B cell (primary cell): ENCODE results near the gene LRRK2. TPM values are rescaled to one million over a fixed set of nuclear protein-coding genes. Genes with fewer than 3 reads are reported as not detected.

ENCODE experiments used
- ATAC-seq: fragments of 200-7000 bp; cut with Tn5 transposase; one replicate; pipeline ENCODE4 v1.10.0; 2021; ENCODE audit warnings: low read depth, mild to moderate bottlenecking, moderate number of reproducible peaks, moderate library complexity
- CTCF ChIA-PET: fragments of 350-600 bp; sonication (Branson Sonifier 250); formaldehyde crosslinking; loops from one replicate; lab custom pipeline; 2021; ENCODE audit warnings: antibody characterized with exemption, inconsistent platforms; lab: Charles Lee
- POLR2A ChIA-PET: fragments of 350-600 bp; sonication (Branson Sonifier 250); formaldehyde crosslinking; loops from one replicate; lab custom pipeline; 2021; ENCODE audit warnings: antibody characterized with exemption; lab: Charles Lee
- DNase-seq: peaks from one replicate; pipeline ENCODE4 v3.0.0; 2013
- H2AFZ ChIP-seq: 2 replicates; pipeline ENCODE4 v1.6.1; 2012; ENCODE audit warnings: mild to moderate bottlenecking, low read depth, low read length; ENCODE audit not compliant: insufficient read depth, poor library complexity, severe bottlenecking
- H3K27ac ChIP-seq, 2 donors: 1 replicate in 1 of 2; 2 replicates in 1 of 2; pipeline ENCODE4 v1.5.1; 2012 to 2013; ENCODE audit warnings: low read length in 2 of 2, mild to moderate bottlenecking in 2 of 2, moderate library complexity in 1 of 2
- H3K27me3 ChIP-seq, 4 experiments: fragments of 200-600 bp in 1 of 4; sonication (generic) in 1 of 4; replicated peaks in 1 of 4; 1 replicate in 2 of 4; 2 replicates in 2 of 4; pipeline versions ENCODE4 v1.6.1 to v1.7.0; 2013 to 2016; ENCODE audit warnings: low read length in 3 of 4, mild to moderate bottlenecking in 2 of 4, mixed read lengths in 1 of 4, moderate library complexity in 1 of 4; ENCODE audit not compliant: insufficient read depth in 4 of 4, control insufficient read depth in 3 of 4; ENCODE audit errors: control extremely low read depth in 1 of 4
- H3K36me3 ChIP-seq, 2 experiments: replicated peaks in 1 of 2; 1 replicate in 1 of 2; 2 replicates in 1 of 2; pipeline versions ENCODE4 v1.6.1 to v1.7.1; 2013; ENCODE audit warnings: low read length in 1 of 2; ENCODE audit not compliant: insufficient read depth in 2 of 2, control insufficient read depth in 1 of 2; ENCODE audit errors: control extremely low read depth in 1 of 2, extremely low read depth in 1 of 2
- H3K4me1 ChIP-seq, 2 donors: fragments of 200-600 bp in 1 of 2; sonication (generic) in 1 of 2; 1 replicate in 1 of 2; 2 replicates in 1 of 2; pipeline versions ENCODE4 v1.5.1 to v1.6.1; 2013 to 2017; ENCODE audit warnings: low read length in 2 of 2; ENCODE audit not compliant: control insufficient read depth in 2 of 2, insufficient read depth in 2 of 2
- H3K4me2 ChIP-seq: replicated peaks from 2 replicates; pipeline ENCODE3; 2012; ENCODE audit warnings: mild to moderate bottlenecking, low read depth, low read length; ENCODE audit not compliant: poor library complexity, severe bottlenecking
- H3K4me3 ChIP-seq, 5 experiments: fragments of 200-600 bp in 1 of 5; sonication (generic) in 1 of 5; 1 replicate in 3 of 5; 2 replicates in 2 of 5; pipeline versions ENCODE4 v1.5.1 to v1.7.0; 2011 to 2016; ENCODE audit warnings: low read length in 4 of 5, mild to moderate bottlenecking in 4 of 5, low read depth in 2 of 5, control low read depth in 1 of 5, moderate library complexity in 1 of 5; ENCODE audit not compliant: insufficient read depth in 1 of 5; ENCODE audit errors: control extremely low read depth in 1 of 5, extremely low read depth in 1 of 5
- H3K79me2 ChIP-seq: fragments of 200-600 bp; sonication (generic); one replicate; pipeline ENCODE4 v1.6.0; 2016; ENCODE audit warnings: low read length; ENCODE audit not compliant: control insufficient read depth, insufficient read depth
- H3K9ac ChIP-seq: fragments of 200-600 bp; sonication (generic); 2 replicates; pipeline ENCODE4 v1.6.1; 2017; ENCODE audit warnings: mild to moderate bottlenecking, low read length, moderate library complexity
- H3K9me3 ChIP-seq, 3 donors: one replicate each; pipeline versions ENCODE4 v1.6.1 to v1.7.1; 2013; ENCODE audit warnings: low read length in 2 of 3; ENCODE audit not compliant: control insufficient read depth in 2 of 3, insufficient read depth in 1 of 3; ENCODE audit errors: control extremely low read depth in 1 of 3
- H4K20me1 ChIP-seq: 2 replicates; pipeline ENCODE4 v1.6.0; 2012; ENCODE audit warnings: mild to moderate bottlenecking, low read length; ENCODE audit not compliant: insufficient read depth, control insufficient read depth, poor library complexity, severe bottlenecking
- H3K27ac Mint-ChIP-seq: one replicate; pipeline ENCODE4 v1.8.0; 2021; ENCODE audit warnings: mixed read lengths
- H3K27me3 Mint-ChIP-seq: one replicate; pipeline ENCODE4 v1.8.0; 2021; ENCODE audit warnings: mixed read lengths
- H3K4me1 Mint-ChIP-seq: one replicate; pipeline ENCODE4 v1.8.0; 2021; ENCODE audit warnings: mixed read lengths
- H3K4me3 Mint-ChIP-seq: one replicate; pipeline ENCODE4 v1.8.0; 2021; ENCODE audit warnings: mixed read lengths
- H3K9me3 Mint-ChIP-seq: one replicate; pipeline ENCODE4 v1.8.0; 2022; ENCODE audit warnings: mixed read lengths; ENCODE audit not compliant: insufficient read depth
- CTCF ChIP-seq: fragments of 200-600 bp; IDR thresholded peaks from one replicate; pipeline ENCODE4 v1.8.0; 2022; ENCODE audit warnings: antibody characterized with exemption, mild to moderate bottlenecking
- EZH2 ChIP-seq: IDR thresholded peaks from 2 replicates; pipeline ENCODE4 v1.6.1; 2012; ENCODE audit warnings: borderline replicate concordance, low read depth, mild to moderate bottlenecking, moderate library complexity, low read length; ENCODE audit not compliant: insufficient read depth, poor library complexity, severe bottlenecking
- WGBS: methylation state at CpG from one replicate; pipeline ENCODE4 v1.1.5; 2013; ENCODE audit warnings: missing lambda C conversion rate; ENCODE audit not compliant: insufficient coverage; 5-methylcytosine and 5-hydroxymethylcytosine counted together
- intact Hi-C: fragments of 100-400 bp; cut with micrococcal nuclease; formaldehyde crosslinking; loops from one replicate; pipeline ENCODE4 v1.10.0; 2022
- polyA plus RNA-seq: library from polyadenylated mRNA; depleted of rRNA; stranded (reverse); fragments of >200 nt; gene quantifications from 2 replicates; pipeline ENCODE4 v1.2.3, GENCODE V29; 2012
- total RNA-seq, 2 donors: library from RNA; stranded (reverse); fragments of 120-200 nt in 1 of 2; gene quantifications; 1 replicate in 1 of 2; 2 replicates in 1 of 2; pipeline versions ENCODE4 v1.2.3 to v1.2.4, GENCODE V29; 2013 to 2022

Gene LRRK2
- total and polyA plus RNA-seq, 2 donors (not counting 1 experiment from before 2014, with no cell fraction given), result 14.1 to 60.2 TPM

GRCh38 chr12:40203060-40203430 is 21.8 kb upstream of the LRRK2 start:
- TF ChIP-seq EZH2, result no peak
- no peak for TF ChIP-seq CTCF
- H3K9me3 Mint-ChIP-seq, result no peaks in the 10 kb centered on the region
- H3K27me3 ChIP-seq, result no peaks in the 10 kb centered on the region
- intact Hi-C loops, result no loop called here
- peak overlapping the region; percentile 19 for H3K9ac ChIP-seq
- POLR2A ChIA-PET, result no interaction called here
- no peaks in the 10 kb centered on the region for H4K20me1 ChIP-seq
- peak overlapping the region in 1 of 2 donors; percentile 62 for H3K27ac ChIP-seq
- peak overlapping the region; percentile 56 for H3K4me2 ChIP-seq
- peaks cover 30% of the 10 kb centered on the region for H3K4me1 Mint-ChIP-seq
- CTCF ChIA-PET, result no interaction called here
- WGBS, result no CpG with 5 or more reads among the region's 5 CpGs
- no peaks in the 10 kb centered on the region for H3K27me3 Mint-ChIP-seq
- H3K4me1 ChIP-seq, result peaks cover 12 to 19% of the 10 kb centered on the region in 2 donors
- no peaks in the 10 kb centered on the region for H3K36me3 ChIP-seq
- H3K4me3 ChIP-seq, result no peak overlapping the region
- peak overlapping the region; percentile 27 for H3K27ac Mint-ChIP-seq
- ATAC-seq, result no peak
- H3K4me3 Mint-ChIP-seq, result peak overlapping the region; percentile 48
- H2AFZ ChIP-seq, result peak overlapping the region; percentile 20
- H3K79me2 ChIP-seq, result no peaks in the 10 kb centered on the region
- DNase-seq, result peak; percentile 15
- peaks cover 0 to 5% (median 0%) of the 10 kb centered on the region in 3 donors for H3K9me3 ChIP-seq

GRCh38 chr12:40204337-40204736 is 20.5 kb upstream of the LRRK2 start:
- Histone ChIP-seq H3K79me2 (no peaks in the 10 kb centered on the region), H3K27ac (no peak overlapping the region), H3K9me3 (peaks cover 0 to 5% (median 0%) of the 10 kb centered on the region in 3 donors), H3K4me2 (no peak overlapping the region), H3K9ac (no peak overlapping the region), H3K4me1 (peaks cover 25 to 32% of the 10 kb centered on the region in 2 donors), H3K36me3 (no peaks in the 10 kb centered on the region), H3K27me3 (no peaks in the 10 kb centered on the region), H2AFZ (no peak overlapping the region), H3K4me3 (no peak overlapping the region), H4K20me1 (no peaks in the 10 kb centered on the region)
- ChIA-PET POLR2A (no interaction called here), CTCF (no interaction called here)
- WGBS, result no CpG with 5 or more reads among the region's 3 CpGs
- intact Hi-C loops, result no loop called here
- Mint-ChIP-seq H3K4me3 (no peak overlapping the region), H3K27ac (no peak overlapping the region), H3K4me1 (peaks cover 40% of the 10 kb centered on the region), H3K9me3 (no peaks in the 10 kb centered on the region), H3K27me3 (no peaks in the 10 kb centered on the region)
- no peak for DNase-seq
- ATAC-seq, result no peak
- no peak for TF ChIP-seq CTCF
- no peak for TF ChIP-seq EZH2
